ENCODE data around the gene FASN.

- TF ChIP-seq CTCF (IDR thresholded peaks at IDR 0.05) (no peak), POLR2A (IDR thresholded peaks at IDR 0.05) (no peak)
These were observed 8.1 kb downstream of the FASN start for GRCh38 chr17:82089723-82090548.

All from Peyer's patch (tissue), 4 donors.